ENCODE results near the gene TMEM185A. TPM values are rescaled to one million over a fixed set of nuclear protein-coding genes. Genes with fewer than 3 reads are reported as not detected.
A peak's percentile ranks its signal among the peaks of the same experiment; 100 is the strongest.
"Not testable (repeated sequence)": the region's sequence is repeated elsewhere in the genome, so short reads cannot be mapped to it uniquely, and the experiment has no call there.

Gene TMEM185A
- total and polyA plus RNA-seq, 3 experiments from 2014 or later, result 20.0 to 29.2 (median 29.1) TPM

GRCh38 chrX:149585631-149586030 is 46.0 kb downstream of the TMEM185A start:
- CTCF ChIA-PET; H3K4me3 ChIP-seq (ENCODE audit: low read length); H3K27me3 ChIP-seq (ENCODE audit: insufficient read depth, low read length, poor library complexity, severe bottlenecking); H3K36me3 Mint-ChIP-seq; H3K9me3 ChIP-seq (ENCODE audit: low read length); H3K27ac Mint-ChIP-seq; H3K27me3 Mint-ChIP-seq; H3K4me1 ChIP-seq (ENCODE audit: insufficient read depth, low read length); POLR2A ChIA-PET; H3K4me3 Mint-ChIP-seq; DNase-seq; H3K27ac ChIP-seq (ENCODE audit: low read depth, low read length); H3K9me3 Mint-ChIP-seq; H3K36me3 ChIP-seq (ENCODE audit: insufficient read depth, low read length); H3K4me1 Mint-ChIP-seq: not testable (repeated sequence)

- H3K4me3 Mint-ChIP-seq; H3K27ac Mint-ChIP-seq; H3K9me3 ChIP-seq (ENCODE audit: low read length); H3K4me1 Mint-ChIP-seq; H3K27me3 Mint-ChIP-seq; H3K27me3 ChIP-seq (ENCODE audit: insufficient read depth, low read length, poor library complexity, severe bottlenecking); H3K36me3 Mint-ChIP-seq; H3K36me3 ChIP-seq (ENCODE audit: insufficient read depth, low read length); H3K9me3 Mint-ChIP-seq; CTCF ChIA-PET; DNase-seq; H3K4me3 ChIP-seq (ENCODE audit: low read length); H3K4me1 ChIP-seq (ENCODE audit: insufficient read depth, low read length); POLR2A ChIA-PET; H3K27ac ChIP-seq (ENCODE audit: low read depth, low read length): not testable (repeated sequence)
Measured at GRCh38 chrX:149573456-149573855, 58.1 kb downstream of the TMEM185A start.

GRCh38 chrX:149572743-149573142 is 58.8 kb downstream of the TMEM185A start:
- CTCF ChIA-PET, result no interaction called here
- Mint-ChIP-seq H3K36me3 (no peaks in the 10 kb centered on the region), H3K4me3 (peak overlapping the region in 1 of 7 donors; percentile 3), H3K4me1 (no peaks in the 10 kb centered on the region), H3K9me3 (no peaks in the 10 kb centered on the region), H3K27ac (peak overlapping the region in 3 of 8 donors; percentile 40 to 66 (median 63)), H3K27me3 (peaks cover 0 to 4% of the 10 kb centered on the region in 2 donors)
- Histone ChIP-seq H3K9me3 (ENCODE audit: low read length) (no peaks in the 10 kb centered on the region), H3K36me3 (ENCODE audit: insufficient read depth, low read length) (no peaks in the 10 kb centered on the region), H3K27ac (ENCODE audit: low read depth, low read length) (no peak overlapping the region), H3K27me3 (ENCODE audit: insufficient read depth, low read length, poor library complexity, severe bottlenecking) (no peaks in the 10 kb centered on the region), H3K4me1 (ENCODE audit: insufficient read depth, low read length) (no peaks in the 10 kb centered on the region), H3K4me3 (ENCODE audit: low read length) (no peak overlapping the region)
- no peak for DNase-seq
- POLR2A ChIA-PET, result no interaction called here

- Histone ChIP-seq H3K4me3 (ENCODE audit: low read length) (no peak overlapping the region), H3K27me3 (ENCODE audit: insufficient read depth, low read length, poor library complexity, severe bottlenecking) (no peaks in the 10 kb centered on the region), H3K9me3 (ENCODE audit: low read length) (no peaks in the 10 kb centered on the region), H3K4me1 (ENCODE audit: insufficient read depth, low read length) (no peaks in the 10 kb centered on the region), H3K27ac (ENCODE audit: low read depth, low read length) (no peak overlapping the region), H3K36me3 (ENCODE audit: insufficient read depth, low read length) (no peaks in the 10 kb centered on the region)
- CTCF ChIA-PET, result no interaction called here
- no peak for DNase-seq
- Mint-ChIP-seq H3K27ac (no peak overlapping the region), H3K36me3 (no peaks in the 10 kb centered on the region), H3K4me3 (no peak overlapping the region), H3K9me3 (no peaks in the 10 kb centered on the region), H3K27me3 (peaks cover 0 to 4% of the 10 kb centered on the region in 2 donors), H3K4me1 (no peaks in the 10 kb centered on the region)
- POLR2A ChIA-PET, result no interaction called here
Measured at GRCh38 chrX:149571770-149572169, 59.8 kb downstream of the TMEM185A start.

- Histone ChIP-seq H3K4me1 (ENCODE audit: insufficient read depth, low read length) (no peaks in the 10 kb centered on the region), H3K4me3 (ENCODE audit: low read length) (no peak overlapping the region), H3K27ac (ENCODE audit: low read depth, low read length) (no peak overlapping the region), H3K36me3 (ENCODE audit: insufficient read depth, low read length) (no peaks in the 10 kb centered on the region), H3K9me3 (ENCODE audit: low read length) (no peaks in the 10 kb centered on the region), H3K27me3 (ENCODE audit: insufficient read depth, low read length, poor library complexity, severe bottlenecking) (no peaks in the 10 kb centered on the region)
- H3K4me3 Mint-ChIP-seq, result no peak overlapping the region
- H3K36me3 Mint-ChIP-seq, result no peaks in the 10 kb centered on the region
- ChIA-PET POLR2A (no interaction called here), CTCF (no interaction called here)
- H3K27me3 Mint-ChIP-seq, result peaks cover 0 to 4% of the 10 kb centered on the region in 2 donors
- no peaks in the 10 kb centered on the region for H3K4me1 Mint-ChIP-seq
- H3K9me3 Mint-ChIP-seq, result no peaks in the 10 kb centered on the region
- no peak for DNase-seq
- no peak overlapping the region for H3K27ac Mint-ChIP-seq
Measured at GRCh38 chrX:149570668-149571067, 60.9 kb downstream of the TMEM185A start.

- Histone ChIP-seq H3K4me1 (ENCODE audit: insufficient read depth, low read length) (no peaks in the 10 kb centered on the region), H3K27ac (ENCODE audit: low read depth, low read length) (no peak overlapping the region), H3K4me3 (ENCODE audit: low read length) (no peak overlapping the region), H3K36me3 (ENCODE audit: insufficient read depth, low read length) (no peaks in the 10 kb centered on the region), H3K9me3 (ENCODE audit: low read length) (no peaks in the 10 kb centered on the region), H3K27me3 (ENCODE audit: insufficient read depth, low read length, poor library complexity, severe bottlenecking) (no peaks in the 10 kb centered on the region)
- Mint-ChIP-seq H3K4me3 (no peak overlapping the region), H3K9me3 (no peaks in the 10 kb centered on the region), H3K4me1 (no peaks in the 10 kb centered on the region), H3K27ac (no peak overlapping the region), H3K27me3 (peaks cover under 1 to 4% of the 10 kb centered on the region in 2 donors), H3K36me3 (no peaks in the 10 kb centered on the region)
- DNase-seq, result no peak
- ChIA-PET POLR2A (no interaction called here), CTCF (no interaction called here)
Measured at GRCh38 chrX:149569770-149570169, 61.8 kb downstream of the TMEM185A start.

GRCh38 chrX:149568701-149569296 is 62.8 kb downstream of the TMEM185A start:
- Histone ChIP-seq H3K27ac (ENCODE audit: low read depth, low read length) (no peak overlapping the region), H3K9me3 (ENCODE audit: low read length) (no peaks in the 10 kb centered on the region), H3K4me3 (ENCODE audit: low read length) (no peak overlapping the region), H3K27me3 (ENCODE audit: insufficient read depth, low read length, poor library complexity, severe bottlenecking) (no peaks in the 10 kb centered on the region), H3K36me3 (ENCODE audit: insufficient read depth, low read length) (no peaks in the 10 kb centered on the region), H3K4me1 (ENCODE audit: insufficient read depth, low read length) (no peaks in the 10 kb centered on the region)
- Mint-ChIP-seq H3K27ac (no peak overlapping the region), H3K27me3 (peaks cover 3 to 4% of the 10 kb centered on the region in 2 donors), H3K36me3 (no peaks in the 10 kb centered on the region), H3K4me3 (no peak overlapping the region), H3K9me3 (no peaks in the 10 kb centered on the region), H3K4me1 (no peaks in the 10 kb centered on the region)
- POLR2A ChIA-PET, result no interaction called here
- no peak for DNase-seq
- CTCF ChIA-PET, result no interaction called here

- Mint-ChIP-seq H3K27ac (no peak overlapping the region), H3K27me3 (peaks cover 3 to 4% of the 10 kb centered on the region in 2 donors), H3K4me3 (no peak overlapping the region), H3K4me1 (no peaks in the 10 kb centered on the region), H3K36me3 (no peaks in the 10 kb centered on the region), H3K9me3 (no peaks in the 10 kb centered on the region)
- H3K4me3 ChIP-seq (ENCODE audit: low read length), result no peak overlapping the region
- POLR2A ChIA-PET, result no interaction called here
- DNase-seq, result no peak
- H3K27ac ChIP-seq (ENCODE audit: low read depth, low read length), result no peak overlapping the region
- no peaks in the 10 kb centered on the region for H3K36me3 ChIP-seq (ENCODE audit: insufficient read depth, low read length)
- no peaks in the 10 kb centered on the region for H3K4me1 ChIP-seq (ENCODE audit: insufficient read depth, low read length)
- CTCF ChIA-PET, result no interaction called here
- H3K27me3 ChIP-seq (ENCODE audit: insufficient read depth, low read length, poor library complexity, severe bottlenecking), result no peaks in the 10 kb centered on the region
- no peaks in the 10 kb centered on the region for H3K9me3 ChIP-seq (ENCODE audit: low read length)
Measured at GRCh38 chrX:149567621-149568417, 63.8 kb downstream of the TMEM185A start.
